ENCODE measurements around the gene SMARCD1. TPM values are rescaled to one million over a fixed set of nuclear protein-coding genes. Genes with fewer than 3 reads are reported as not detected.

Gene SMARCD1
- total and polyA plus RNA-seq, 9 of the 15 experiments (the other 6 are each of a cell fraction or from before 2014, with no cell fraction given): 0.86 to 91.7 (median 48.0) TPM

GRCh38 chr12:50055831-50056638 lies 29.1 kb upstream of the SMARCD1 start (continued):
- TF ChIP-seq DEAF1 (CRISPR knock-in tag; IDR thresholded peaks at IDR 0.05) (peak; percentile 95), TCF3 (CRISPR knock-in tag; IDR thresholded peaks at IDR 0.05) (no peak), CREB3L1 (IDR thresholded peaks at IDR 0.05; ENCODE audit: borderline replicate concordance, low read depth) (peak; percentile 80), CEBPB (tag; IDR thresholded peaks at IDR 0.05) (peak; percentile 22; the same call in 1 of the 2 replicates), DLX4 (CRISPR knock-in tag; IDR thresholded peaks at IDR 0.05) (no peak), ATF7 (IDR thresholded peaks at IDR 0.05) (no peak), CTCF (IDR thresholded peaks at IDR 0.05 in 2 of 3, conservative IDR thresholded peaks at IDR 0.05 in 1 of 3; ENCODE audit: insufficient read depth in 2 of 3, low read depth in 1 of 3, low read length in 3 of 3) (peak; percentile 88 to 99 (median 93)), GTF2F1 (IDR thresholded peaks at IDR 0.05; ENCODE audit: low read depth, low read length) (no peak), STAG1 (CRISPR knock-in tag; IDR thresholded peaks at IDR 0.05; ENCODE audit: borderline replicate concordance) (peak; percentile 35; the same call in 1 of the 2 replicates), TFAP4 (CRISPR knock-in tag; IDR thresholded peaks at IDR 0.05; ENCODE audit: borderline replicate concordance) (peak; percentile 36; the same call in 1 of the 2 replicates), ZNF778 (CRISPR knock-in tag; IDR thresholded peaks at IDR 0.05) (no peak)

Measured in K562 (cell line).